ENCODE results near the gene MAGI2.

MAGI2 gene

DNA sequence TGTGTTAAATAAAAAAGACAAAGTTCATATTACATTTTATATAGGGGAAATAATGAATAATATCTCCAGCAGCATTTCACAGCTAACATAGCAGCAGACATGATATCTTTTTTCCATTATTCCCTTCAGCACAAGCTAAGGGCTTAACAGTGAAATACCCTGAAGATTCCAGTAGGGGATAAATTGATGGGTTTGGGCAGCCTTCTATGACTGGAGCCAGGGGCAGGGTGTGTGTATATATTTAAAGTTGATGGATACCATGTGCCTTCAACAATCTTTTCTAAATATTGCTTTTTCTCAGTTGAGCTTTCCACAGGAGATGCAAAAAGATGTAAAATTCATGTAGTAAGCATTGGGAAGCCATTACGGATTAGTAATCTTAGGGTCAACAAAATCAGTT, 151.2 kb downstream of the MAGI2 start:
- DNase-seq (ENCODE audit: low read depth) = no peak

DNA sequence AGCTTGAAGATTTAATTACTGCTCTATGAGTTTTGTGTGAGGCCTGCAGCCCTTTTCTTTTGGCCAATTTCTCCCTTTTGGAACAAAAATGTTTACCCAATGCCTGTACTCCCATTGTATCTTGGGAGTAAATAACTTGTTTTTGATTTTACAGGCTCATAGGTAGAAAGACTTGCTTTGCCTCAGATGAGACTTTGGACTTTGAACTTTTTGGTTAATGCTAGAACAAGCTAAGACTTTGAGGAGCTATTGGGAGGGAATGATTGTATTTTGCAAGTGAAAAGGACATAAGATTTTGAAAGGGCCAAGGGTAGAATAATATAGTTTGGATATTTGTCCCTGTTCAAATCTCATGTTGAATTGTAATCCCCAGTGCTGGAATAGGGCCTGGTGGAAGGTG, 152.0 kb downstream of the MAGI2 start:
- DNase-seq (ENCODE audit: low read depth) = no peak

DNA sequence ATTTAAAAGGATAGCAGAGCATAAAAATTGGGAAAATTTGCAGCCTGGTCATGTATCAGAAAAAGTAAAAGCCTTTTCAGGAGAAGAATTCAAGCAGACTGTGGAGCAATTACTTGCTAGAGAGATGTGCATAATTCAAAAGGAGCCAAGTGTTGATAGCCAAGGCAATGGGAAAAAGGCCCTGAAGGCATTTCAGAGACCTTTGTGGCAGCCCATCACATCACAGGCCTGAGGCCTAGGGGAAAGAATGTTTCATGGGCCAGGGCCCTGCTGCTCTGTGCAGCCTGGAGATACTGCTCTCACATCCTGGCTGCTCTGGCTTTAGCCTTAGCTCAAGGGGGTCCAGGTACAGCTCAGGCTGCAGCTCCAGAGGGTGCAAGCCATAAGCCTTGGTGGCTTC, 152.9 kb downstream of the MAGI2 start:
- DNase-seq (ENCODE audit: low read depth) = no peak

DNA sequence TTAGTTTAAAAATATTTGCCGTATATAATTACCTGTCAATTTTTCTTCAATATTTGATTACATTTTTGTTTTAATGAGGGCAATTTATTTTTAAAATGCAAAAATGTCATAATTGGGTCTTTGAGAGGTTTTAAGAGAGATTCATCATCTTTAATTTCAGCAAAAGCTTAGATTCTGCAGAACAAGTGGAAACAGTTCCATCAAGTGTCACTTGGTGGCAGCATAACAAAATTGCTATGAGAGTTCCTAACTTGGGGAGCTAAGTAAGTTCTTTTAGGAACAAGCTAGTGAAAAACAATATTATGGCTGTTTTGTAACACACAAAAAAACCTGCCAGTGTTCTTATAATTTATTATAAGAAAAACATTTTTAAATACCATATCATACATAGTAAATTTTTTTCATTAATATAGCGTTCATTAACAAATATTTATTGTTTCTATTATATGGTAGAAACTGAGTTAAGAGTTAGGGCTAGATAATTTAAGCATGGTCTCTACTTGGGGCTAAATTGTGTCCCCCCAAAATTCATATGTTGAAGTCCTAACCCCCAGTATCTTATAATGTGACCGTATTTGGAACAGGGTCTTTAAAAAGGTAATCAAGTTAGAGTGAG, 155.2 kb downstream of the MAGI2 start:
- DNase-seq (ENCODE audit: low read depth) = no peak

DNA sequence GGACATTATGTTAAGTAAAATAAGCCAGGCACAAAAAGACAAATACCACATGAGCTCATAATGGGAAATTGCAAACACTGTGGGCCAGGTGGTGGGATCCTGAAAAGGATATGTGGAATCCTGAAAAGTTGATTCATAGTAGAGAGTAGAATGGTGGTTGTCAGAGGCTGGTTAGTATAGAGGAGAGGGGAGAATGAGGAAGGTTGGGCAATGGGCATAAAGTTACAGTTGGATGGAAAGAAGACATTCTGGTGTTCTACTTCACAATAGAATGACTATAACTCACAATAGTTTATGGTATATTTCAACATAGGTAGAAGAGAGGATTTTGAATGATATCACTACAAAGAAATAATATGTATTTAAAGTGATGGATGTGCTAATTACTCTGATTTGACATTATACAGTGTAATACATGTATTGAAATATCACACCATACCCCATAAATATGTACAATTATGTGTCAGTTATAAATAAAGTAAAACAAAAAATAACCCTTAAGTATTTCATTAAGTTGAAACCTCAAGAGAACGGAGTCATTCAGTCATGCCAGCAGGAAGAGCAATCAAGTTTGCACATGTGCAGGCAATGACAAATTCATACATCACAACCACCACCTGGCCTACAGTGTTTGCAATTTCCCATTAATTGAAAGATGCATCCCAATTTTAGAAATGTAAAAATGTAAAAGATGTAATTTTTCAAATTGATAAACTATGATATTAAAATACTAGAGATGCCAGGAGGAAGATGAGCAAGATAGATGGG, 156.7 kb downstream of the MAGI2 start:
- DNase-seq (ENCODE audit: low read depth) = no peak

DNA sequence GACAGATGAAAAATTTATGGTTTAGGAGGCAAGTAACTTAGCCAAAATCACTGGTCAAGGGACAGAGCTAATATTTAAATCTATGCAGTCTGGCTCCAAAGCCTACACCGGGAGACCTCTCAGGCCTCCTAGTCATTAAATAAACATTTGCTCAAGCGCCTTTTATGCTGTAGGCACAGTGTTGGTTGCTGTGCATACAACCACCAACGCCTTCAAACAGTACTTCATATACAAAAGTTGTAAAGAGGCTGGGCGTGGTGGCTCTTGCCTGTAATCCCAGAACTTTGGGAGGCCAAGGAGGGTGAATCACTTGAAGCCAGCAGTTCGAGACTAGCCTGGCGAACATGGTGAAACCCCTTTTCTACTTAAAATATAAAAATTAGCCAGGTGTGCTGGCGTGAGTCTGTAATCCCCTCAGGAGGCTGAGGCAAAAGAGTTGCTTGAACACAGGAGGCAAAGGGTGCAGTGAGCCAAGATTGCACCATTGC, 159.8 kb downstream of the MAGI2 start:
- DNase-seq (ENCODE audit: low read depth) = no peak

DNA sequence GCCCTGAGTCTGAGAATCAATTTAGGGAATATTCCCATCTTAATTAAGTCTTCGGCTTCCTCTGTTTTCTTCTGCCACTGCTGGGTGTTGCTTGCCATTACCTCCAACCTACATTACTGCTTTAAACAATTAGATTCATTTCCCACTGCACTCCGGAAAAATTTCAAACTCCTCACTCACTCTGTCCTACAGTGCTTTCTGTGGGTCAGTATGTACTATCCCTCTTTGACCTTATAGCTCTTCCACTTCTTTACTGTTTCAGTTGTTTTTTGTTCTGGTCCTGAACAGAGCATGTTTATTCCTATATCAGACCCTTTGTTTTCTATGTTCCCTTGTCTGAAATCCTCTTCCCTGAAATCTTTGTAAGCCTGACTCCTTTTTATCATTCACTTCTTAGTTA, 160.6 kb downstream of the MAGI2 start:
- no peak for DNase-seq (ENCODE audit: low read depth)

DNA sequence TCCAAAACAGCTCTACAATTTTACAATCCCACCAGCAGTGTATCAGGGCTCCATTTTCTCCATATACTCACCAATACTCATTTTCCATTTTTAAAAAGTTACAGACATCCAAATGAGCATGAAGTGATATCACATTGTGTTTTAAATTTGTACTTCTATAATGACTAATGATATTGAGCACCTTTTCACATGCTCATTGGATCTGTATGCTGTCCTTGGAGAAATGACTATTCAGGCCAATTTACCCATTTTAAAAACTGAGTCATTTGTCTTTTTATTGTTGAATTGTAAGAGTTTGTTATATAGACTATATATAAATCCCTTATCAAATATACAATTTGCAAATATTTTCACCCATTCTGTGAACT, 162.0 kb downstream of the MAGI2 start:
- no peak for DNase-seq (ENCODE audit: low read depth)

DNA sequence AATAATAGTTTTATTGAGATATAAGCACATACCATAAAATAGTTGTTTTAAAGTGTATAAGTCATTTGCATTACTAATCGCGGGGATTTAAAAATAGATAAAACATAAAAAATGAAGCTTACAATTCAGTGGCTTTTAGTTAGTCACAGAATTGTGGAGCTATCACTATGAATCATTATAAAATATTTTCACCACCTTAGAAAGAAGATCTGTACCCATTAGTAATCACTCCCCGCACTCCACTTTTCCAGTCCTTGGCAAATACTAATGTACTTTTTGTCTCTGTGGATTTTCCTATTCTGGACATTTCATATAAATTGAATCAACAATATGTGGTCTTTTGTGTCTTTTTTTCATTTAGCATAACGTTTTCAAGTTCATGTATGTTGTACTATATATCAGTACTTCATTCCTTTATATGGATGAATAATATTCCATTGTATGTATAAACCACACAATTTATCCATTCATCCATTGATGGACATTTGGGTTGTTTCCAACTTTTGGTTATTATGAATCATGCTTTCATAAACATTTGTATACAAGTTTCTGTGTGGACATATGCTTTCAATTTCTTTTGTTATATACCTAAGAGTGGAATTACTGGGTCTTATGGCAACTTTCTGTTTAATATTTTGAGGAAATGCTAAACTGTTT, 162.5 kb downstream of the MAGI2 start:
- no peak for DNase-seq (ENCODE audit: low read depth)

DNA sequence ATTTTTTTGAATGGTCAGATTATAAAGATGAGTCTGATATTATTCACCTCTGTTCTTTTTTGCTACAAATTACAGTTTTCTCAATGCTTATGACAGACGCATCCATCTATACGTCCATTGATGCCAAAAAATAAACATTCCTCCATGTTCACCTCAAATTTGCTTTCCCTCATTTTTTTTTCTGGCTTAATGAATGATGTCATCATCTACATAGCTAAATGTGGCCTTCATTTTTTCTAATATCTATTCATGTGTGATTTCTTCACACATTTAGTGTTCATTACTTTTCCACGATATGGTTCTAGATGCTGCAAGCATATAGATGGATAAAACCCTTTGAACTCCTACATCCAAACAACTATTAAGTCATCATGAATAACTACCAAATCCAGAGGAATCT, 163.1 kb downstream of the MAGI2 start:
- DNase-seq (ENCODE audit: low read depth) = no peak

DNA sequence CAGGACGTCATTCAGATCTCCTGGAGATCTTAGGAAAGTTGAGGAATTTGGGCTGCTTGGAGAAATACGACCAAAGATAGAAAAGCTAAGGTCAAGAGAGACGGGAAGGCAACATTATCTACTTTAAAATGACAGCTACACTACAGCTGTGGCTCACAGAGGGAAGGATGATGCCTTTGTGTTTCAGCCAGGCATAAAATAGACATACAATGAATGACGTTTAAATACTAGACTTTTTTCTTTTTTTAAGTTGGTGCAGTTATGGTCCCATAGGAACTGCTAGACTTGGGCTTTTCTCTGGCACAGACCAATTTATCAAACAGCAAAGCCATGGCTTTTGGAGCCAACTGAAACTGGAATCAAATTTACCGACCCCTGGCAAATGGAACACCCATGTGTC, 164.8 kb downstream of the MAGI2 start:
- no peak for DNase-seq (ENCODE audit: low read depth)

DNA sequence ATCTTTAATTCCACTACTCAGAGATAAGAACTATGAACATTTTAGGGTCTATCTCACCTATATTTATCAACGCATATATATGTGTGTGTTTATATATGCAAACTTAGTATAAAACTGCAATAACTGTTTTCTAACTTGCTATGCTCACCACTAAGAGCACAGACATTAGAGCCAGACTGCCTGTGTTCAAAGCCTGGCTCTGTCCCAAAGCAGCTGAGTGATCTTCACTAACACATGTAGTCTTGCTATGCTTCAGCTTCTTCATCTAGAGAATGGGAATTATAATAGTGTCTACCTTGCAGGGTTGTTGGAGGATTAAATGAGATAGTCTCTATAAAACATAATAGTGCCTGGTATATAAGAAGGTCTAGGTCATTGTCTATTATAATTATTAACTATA, 165.5 kb downstream of the MAGI2 start:
- DNase-seq (ENCODE audit: low read depth) = no peak

DNA sequence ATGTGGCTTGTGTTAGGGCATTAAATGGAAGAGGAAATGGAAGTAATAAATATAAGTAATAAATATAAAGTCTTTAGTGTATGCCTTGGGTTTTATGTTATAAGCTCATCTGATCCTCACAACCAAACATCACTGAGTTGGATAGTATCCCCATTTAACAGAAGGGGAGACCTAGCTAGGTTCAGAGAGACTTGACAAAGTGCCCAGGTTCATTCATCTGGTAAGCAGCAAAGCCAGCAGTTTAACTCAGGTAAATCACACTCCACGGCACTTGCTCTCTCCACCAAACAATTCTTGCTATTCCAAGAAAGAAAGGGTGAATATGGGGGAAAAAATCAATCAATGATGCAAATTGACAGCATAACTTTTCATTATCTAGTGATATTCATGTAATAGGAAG, 167.3 kb downstream of the MAGI2 start:
- no peak for DNase-seq (ENCODE audit: low read depth)

DNA sequence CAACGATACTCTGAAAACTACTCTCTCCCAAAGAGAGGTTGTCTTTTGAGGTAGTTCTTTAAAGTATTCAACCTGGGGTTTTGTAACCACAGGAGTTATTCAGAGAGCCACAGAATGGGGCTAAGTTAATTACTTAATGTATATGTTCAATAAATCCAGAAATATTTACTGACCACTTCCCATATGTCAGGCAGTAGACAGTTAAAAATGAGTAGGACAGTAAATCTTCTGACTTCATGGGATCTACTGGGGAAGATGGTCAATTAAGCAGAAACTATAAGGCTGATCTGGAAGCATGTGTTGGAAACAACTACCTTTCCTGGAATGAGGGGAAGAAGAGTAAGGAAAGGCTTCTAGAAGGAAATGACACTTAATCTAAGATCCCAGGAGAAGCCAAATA, 167.7 kb downstream of the MAGI2 start:
- no peak for DNase-seq (ENCODE audit: low read depth)

DNA sequence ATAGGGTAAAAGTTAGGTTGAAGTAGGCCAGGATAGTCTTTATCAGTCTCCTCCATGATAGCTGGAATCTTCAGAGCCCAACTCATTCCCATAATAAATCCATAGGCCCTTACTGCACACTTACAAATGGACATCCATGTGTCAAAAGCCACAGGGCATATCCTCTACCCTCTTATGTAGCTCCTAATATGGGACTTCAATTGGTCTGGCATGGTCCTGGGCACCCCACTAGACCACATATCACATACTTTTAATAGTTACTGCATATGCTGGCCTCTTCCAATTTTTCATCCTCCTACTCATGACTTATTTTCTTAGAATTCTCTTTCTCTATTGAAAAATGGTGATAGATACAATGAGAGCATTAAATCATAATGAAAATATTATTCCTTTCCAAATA, 169.3 kb downstream of the MAGI2 start:
- DNase-seq (ENCODE audit: low read depth) = no peak

DNA sequence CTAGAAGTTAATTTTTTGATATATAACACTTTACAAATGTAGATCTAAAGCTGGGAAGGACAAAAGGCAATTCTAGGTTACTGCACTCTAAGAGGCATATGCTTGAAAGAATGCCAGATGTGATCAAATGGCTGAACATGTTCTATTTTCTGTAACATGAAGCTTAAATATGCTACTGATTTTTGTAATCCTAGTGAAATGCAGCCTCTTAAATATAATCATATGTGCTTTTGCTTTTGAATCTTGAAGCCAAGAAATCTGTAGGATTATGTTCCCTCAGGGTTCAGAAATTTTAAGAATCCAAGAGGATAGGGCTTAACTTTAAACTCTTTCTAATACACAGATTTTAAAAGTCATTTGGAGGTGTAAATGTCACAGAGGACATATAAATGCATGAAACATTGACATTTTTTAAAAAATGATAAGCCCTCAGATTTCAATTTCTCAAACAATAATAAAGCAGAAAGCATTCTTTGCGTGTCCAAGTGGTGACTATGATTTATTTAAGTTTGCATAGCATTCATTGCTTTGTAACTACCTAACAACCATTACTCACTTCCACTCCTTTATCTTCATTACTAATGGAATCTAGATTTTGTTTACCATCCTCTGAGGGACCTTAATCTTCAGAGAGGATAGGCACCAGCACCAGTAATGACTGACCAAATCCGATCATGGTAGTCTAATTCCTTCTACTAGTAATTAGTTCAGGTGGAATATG, 170.4 kb downstream of the MAGI2 start:
- no peak for DNase-seq (ENCODE audit: low read depth)

DNA sequence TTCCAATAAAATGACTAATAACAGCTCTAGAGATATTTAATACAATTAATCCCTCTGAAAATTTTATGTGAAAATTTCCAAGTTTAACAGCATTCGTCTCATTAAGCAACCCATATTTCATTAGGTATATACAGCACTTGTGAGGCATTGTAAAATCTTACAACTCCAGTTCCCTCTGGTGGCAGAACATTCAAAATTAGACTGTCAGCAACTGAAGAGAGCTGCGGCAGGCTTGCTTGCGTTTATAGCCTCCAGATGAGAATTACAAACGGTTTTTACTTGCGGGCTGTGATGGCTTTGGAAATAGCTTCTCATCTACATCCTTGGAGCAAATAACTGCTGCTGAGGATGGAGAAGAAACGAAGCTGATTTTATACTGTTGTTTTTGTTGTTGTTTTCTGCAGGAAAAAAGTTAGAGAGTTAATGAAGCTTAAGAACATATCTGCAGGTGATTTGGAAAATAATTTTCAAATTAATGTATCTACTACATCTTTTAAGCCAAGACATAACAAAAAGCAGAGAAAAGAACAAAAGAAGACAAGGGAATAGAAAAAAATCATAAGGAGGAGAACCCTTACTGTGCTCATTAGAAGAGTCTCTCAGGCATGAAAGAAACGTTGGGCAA, 171.3 kb downstream of the MAGI2 start:
- DNase-seq (ENCODE audit: low read depth) = no peak

DNA sequence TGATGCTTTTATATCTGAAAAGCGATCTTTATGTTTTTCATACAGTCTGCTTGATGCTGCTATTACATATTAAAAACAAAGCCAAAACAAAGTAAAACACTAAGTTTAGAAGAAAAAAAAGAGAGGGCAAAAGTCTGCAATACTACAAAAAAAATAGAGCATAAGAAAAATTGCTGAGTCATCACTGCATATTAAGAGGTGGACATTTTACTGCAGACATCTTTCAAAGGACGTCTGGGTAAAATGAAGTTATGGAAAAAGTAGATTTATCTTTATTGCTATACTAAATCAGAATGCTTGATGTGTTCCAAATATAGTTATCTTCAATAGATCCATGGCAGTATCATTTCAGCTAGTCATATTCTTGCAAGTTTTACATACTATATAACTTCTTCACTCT, 172.0 kb downstream of the MAGI2 start:
- no peak for DNase-seq (ENCODE audit: low read depth)

DNA sequence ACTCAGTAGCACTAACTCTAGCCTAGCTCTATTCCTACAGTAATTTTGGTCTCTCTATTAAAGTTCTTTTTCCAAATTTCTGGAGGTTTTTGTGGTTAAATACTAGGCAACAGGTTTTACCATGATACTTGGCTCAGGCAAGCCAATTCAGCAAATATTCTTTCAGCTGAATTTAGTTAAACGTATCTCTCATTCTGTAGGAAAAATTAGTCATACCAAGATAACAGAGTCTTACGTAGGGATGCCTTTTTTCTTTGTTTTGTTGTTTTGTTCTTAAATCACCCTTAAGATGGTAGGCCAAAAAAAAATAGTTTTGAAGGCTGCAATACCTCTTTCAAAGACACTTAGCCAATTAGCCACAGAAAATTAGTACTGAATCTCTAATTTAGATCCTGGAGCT, 180.5 kb downstream of the MAGI2 start:
- DNase-seq (ENCODE audit: low read depth) = no peak

DNA sequence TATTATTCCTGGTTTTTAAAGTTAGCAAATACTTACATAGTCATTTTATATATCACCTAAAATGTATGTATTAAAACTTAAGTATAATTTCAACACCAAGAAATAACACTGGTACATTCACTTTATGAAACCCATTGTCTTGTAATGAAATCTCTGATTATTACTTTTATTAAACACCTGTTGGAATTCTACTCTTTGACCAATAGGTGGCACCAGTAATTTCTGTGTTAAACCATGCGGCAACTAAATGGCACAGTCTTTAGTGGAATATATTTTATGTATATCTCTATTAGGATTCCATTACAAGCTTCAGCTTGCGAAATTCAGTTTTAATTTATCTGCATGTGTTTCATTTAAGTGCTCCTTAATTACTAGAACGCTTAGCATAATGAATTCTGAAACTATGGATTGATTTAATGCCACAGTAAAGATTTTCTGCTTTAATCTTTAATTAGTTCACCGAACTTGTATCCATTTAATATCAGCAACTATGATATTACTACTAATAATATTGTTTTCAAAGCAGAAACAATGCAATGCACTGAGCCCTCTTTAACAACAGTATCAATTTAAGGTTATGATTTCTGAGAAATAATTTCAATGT, 181.3 kb downstream of the MAGI2 start:
- no peak for DNase-seq (ENCODE audit: low read depth)

DNA sequence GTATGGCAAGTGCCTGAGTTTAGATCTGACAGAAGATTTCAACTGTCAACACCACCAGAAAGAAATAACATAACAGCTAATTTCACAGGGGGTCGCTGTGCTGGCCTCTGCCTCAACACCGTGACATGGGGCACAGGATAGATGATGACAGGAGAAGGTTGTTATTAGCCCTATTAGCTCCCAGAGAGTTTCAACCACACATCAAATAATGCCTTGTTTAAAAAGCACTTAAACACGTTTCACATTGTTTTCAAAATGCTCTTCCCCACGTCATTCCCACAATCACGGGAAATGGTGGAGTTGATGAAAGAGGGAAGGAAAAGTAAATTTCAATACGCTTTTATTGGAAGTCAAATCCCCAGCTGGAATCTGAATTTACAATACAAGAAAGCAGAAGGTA, 184.7 kb downstream of the MAGI2 start:
- no peak for DNase-seq (ENCODE audit: low read depth)

DNA sequence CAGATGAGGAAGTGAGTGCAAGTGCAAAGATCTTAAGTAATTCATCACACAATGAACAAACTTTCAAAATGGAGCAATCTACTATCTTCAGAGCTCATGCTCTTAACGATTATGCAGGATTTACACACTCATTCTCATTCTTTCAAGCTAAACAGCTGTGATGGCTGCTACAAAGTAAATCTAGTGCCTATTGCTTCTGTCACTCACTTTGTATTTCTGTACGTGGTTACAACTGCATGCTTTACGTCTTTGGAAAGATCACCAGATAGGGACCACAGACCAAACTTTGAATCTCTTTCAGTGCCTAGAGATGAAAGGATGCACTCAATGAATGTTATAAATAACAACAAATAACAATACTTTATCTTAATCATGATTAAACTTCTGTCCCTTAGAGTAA, 194.6 kb downstream of the MAGI2 start:
- DNase-seq (ENCODE audit: low read depth) = no peak
